ENCODE results near the gene SSC4D. TPM values are rescaled to one million over a fixed set of nuclear protein-coding genes. Genes with fewer than 3 reads are reported as not detected.

The SSC4D gene
- total and polyA plus RNA-seq, 2 of the 8 experiments (the other 6 are each of a cell fraction or from before 2014, with no cell fraction given) = 11.8 to 27.5 TPM

DNA sequence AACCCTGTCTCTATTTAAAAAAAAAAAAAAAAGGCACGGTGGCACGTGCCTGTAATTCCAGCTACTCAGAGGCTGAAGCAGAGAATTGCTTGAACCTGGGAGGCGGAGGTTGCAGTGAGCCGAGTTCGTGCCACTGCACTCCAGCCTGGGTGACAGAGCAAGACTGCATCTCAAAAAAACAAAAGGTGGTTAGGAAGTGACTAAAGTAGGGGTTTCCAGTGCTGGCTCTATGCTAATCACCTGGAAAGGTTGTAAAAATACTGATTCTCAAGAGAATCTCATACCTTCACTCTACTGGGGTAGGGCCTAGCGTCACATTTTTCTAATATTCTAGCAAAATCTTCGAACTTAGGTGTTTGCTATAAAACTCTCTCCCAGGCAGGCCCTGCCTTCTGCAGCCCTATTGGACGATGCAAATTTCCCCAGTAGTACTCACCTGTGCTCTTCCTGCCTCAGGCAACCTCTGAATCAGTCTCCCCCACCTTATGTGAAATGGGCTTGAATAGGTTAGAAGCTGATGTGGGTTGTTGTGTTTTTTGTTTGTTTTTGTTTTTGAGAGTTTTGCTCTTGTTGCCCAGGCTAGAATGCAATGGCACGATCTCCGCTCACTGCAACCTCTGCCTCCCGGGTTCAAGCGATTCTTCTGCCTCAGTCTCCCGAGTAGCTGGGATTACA, 18.8 kb upstream of the SSC4D start:
- Histone ChIP-seq H3K4me2 (ENCODE audit: insufficient read depth in 1 of 2, low read depth in 2 of 2, low read length in 2 of 2) (no peak overlapping the region), H4K91ac (replicated peaks; ENCODE audit: insufficient read length, low read length) (no peak overlapping the region), H2BK5ac (ENCODE audit: low read depth, low read length) (no peak overlapping the region), H2BK120ac (replicated peaks; ENCODE audit: low read depth, low read length) (no peak overlapping the region), H2BK15ac (ENCODE audit: low read length) (no peak overlapping the region), H4K8ac (ENCODE audit: extremely low read depth, insufficient read depth, low read length) (no peak overlapping the region), H4K20me1 (replicated peaks in 1 of 2; ENCODE audit: control insufficient read depth in 1 of 2, insufficient read depth in 2 of 2, low read length in 2 of 2) (no peaks in the 10 kb centered on the region), H4K5ac (ENCODE audit: insufficient read length, low read depth, low read length) (no peak overlapping the region), H3K9ac (replicated peaks in 1 of 4; ENCODE audit: extremely low read depth in 1 of 4, low read depth in 3 of 4, low read length in 3 of 4) (no peak overlapping the region), H2AK5ac (ENCODE audit: low read depth, low read length) (no peak overlapping the region), H3K4me1 (replicated peaks in 1 of 4; ENCODE audit: control insufficient read depth in 3 of 4, insufficient read depth in 4 of 4, low read length in 3 of 4) (peaks cover 2 to 7% (median 4%) of the 10 kb centered on the region in 4 experiments), H3K79me1 (ENCODE audit: low read depth, low read length) (no peaks in the 10 kb centered on the region; the same call in 1 of the 2 replicates), H3K4me3 (ENCODE audit: extremely low read depth in 1 of 4, insufficient read depth in 2 of 4, low read depth in 3 of 4, low read length in 4 of 4) (no peak overlapping the region), H2AFZ (ENCODE audit: low read length) (no peak overlapping the region), H3K56ac (replicated peaks; ENCODE audit: insufficient read length, low read depth, low read length) (no peak overlapping the region), H3K18ac (ENCODE audit: extremely low read depth, low read length) (no peak overlapping the region), H3K4ac (replicated peaks; ENCODE audit: insufficient read length, low read depth, low read length) (no peak overlapping the region), H3K23me2 (ENCODE audit: low read depth, low read length) (no peaks in the 10 kb centered on the region), H3K9me3 (ENCODE audit: insufficient read depth in 2 of 2, low read depth in 1 of 2, low read length in 1 of 2) (no peaks in the 10 kb centered on the region), H3K14ac (ENCODE audit: insufficient read length) (no peak overlapping the region), H3K23ac (ENCODE audit: insufficient read length) (no peak overlapping the region), H3K27me3 (replicated peaks in 1 of 4; ENCODE audit: control insufficient read depth in 3 of 4, extremely low read depth in 1 of 4, insufficient read depth in 3 of 4, low read length in 3 of 4) (no peaks in the 10 kb centered on the region), H2BK20ac (ENCODE audit: low read length) (no peak overlapping the region), H3K36me3 (ENCODE audit: control insufficient read depth in 2 of 4, insufficient read depth in 4 of 4, low read length in 3 of 4) (no peaks in the 10 kb centered on the region), H2BK12ac (ENCODE audit: low read depth, low read length) (no peak overlapping the region), H3K27ac (ENCODE audit: low read depth, low read length) (no peak overlapping the region), H3K79me2 (ENCODE audit: control insufficient read depth in 1 of 2, insufficient read depth in 2 of 2, low read length in 2 of 2) (no peaks in the 10 kb centered on the region)
- CTCF ChIA-PET (ENCODE audit: partially characterized antibody) = interaction anchor here (0.7 to 0.9 kb wide), 2 partner anchors 22 to 65 kb away, joined by 3 to 5 read pairs; no protein-coding TSS in a partner anchor
- POLR2A ChIA-PET (ENCODE audit: partially characterized antibody) = interaction anchor here (0.6 to 1.9 kb wide), 4 partner anchors 10 to 131 kb away, joined by 3 to 8 read pairs (median 4); partner anchors contain the start of gene YWHAG
- WGBS, 2 experiments (ENCODE audit: extremely low coverage in 1 of 2, insufficient coverage in 1 of 2, insufficient read length in 1 of 2, insufficient replicate concordance in 2 of 2, low coverage in 1 of 2, low lambda C conversion rate in 2 of 2, missing lambda C conversion rate in 1 of 2) = 90% methylated on average over 11 of the region's 13 CpGs; no CpG with 5 or more reads in 1 of the 2 experiments
- no peak for DNase-seq (ENCODE audit: low read depth in 1 of 2, low spot score in 2 of 2)
- FAIRE-seq = no peak
- TF ChIP-seq MAFK (IDR thresholded peaks at IDR 0.05; ENCODE audit: low read depth, low read length) = no peak
- no peak for TF ChIP-seq SIRT6 (IDR thresholded peaks at IDR 0.05; ENCODE audit: low read length)
- no peak for TF ChIP-seq CREB1 (IDR thresholded peaks at IDR 0.05)
- TF ChIP-seq HDAC6 (IDR thresholded peaks at IDR 0.05; ENCODE audit: low read depth, low read length) = no peak
- TF ChIP-seq, protein P1, sequence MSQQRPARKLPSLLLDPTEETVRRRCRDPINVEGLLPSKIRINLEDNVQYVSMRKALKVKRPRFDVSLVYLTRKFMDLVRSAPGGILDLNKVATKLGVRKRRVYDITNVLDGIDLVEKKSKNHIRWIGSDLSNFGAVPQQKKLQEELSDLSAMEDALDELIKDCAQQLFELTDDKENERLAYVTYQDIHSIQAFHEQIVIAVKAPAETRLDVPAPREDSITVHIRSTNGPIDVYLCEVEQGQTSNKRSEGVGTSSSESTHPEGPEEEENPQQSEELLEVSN (IDR thresholded peaks at IDR 0.05) = no peak
- no peak for TF ChIP-seq YY1 (IDR thresholded peaks at IDR 0.05; ENCODE audit: low read depth, low read length)
- no peak for TF ChIP-seq BCL11A (IDR thresholded peaks at IDR 0.05; ENCODE audit: low read depth in 2 of 2, low read length in 2 of 2)
- TF ChIP-seq EGR1 (IDR thresholded peaks at IDR 0.05; ENCODE audit: borderline replicate concordance, low read depth, low read length) = no peak
- no peak for TF ChIP-seq TAF1 (IDR thresholded peaks at IDR 0.05; ENCODE audit: low read depth, low read length)
- TF ChIP-seq GABPA (IDR thresholded peaks at IDR 0.05; ENCODE audit: borderline replicate concordance, insufficient read depth, low read length) = no peak
- no peak for TF ChIP-seq CBX5 (IDR thresholded peaks at IDR 0.05; ENCODE audit: low read depth, low read length)
- TF ChIP-seq CBX8 (IDR thresholded peaks at IDR 0.05; ENCODE audit: borderline replicate concordance, low read depth, low read length) = no peak
